Muscle layer of duodenum (tissue), 2 donors: ENCODE results near the gene TESPA1.

Experiments used
- H3K27ac ChIP-seq: one replicate; pipeline ENCODE4 v1.7.0; 2013; ENCODE audit warnings: mild to moderate bottlenecking, low read length
- H3K27me3 ChIP-seq: one replicate; pipeline ENCODE4 v1.7.0; 2013; ENCODE audit warnings: low read depth, mild to moderate bottlenecking, control low read depth, low read length
- H3K36me3 ChIP-seq, 2 donors: one replicate each; pipeline ENCODE4 v1.7.0; 2013; ENCODE audit warnings: low read length in 2 of 2, control low read depth in 1 of 2, mild to moderate bottlenecking in 1 of 2; ENCODE audit not compliant: insufficient read depth in 2 of 2, control insufficient read depth in 1 of 2
- H3K4me1 ChIP-seq, 2 donors: one replicate each; pipeline ENCODE4 v1.7.0; 2013; ENCODE audit warnings: low read length in 2 of 2, mild to moderate bottlenecking in 2 of 2, control low read depth in 1 of 2, moderate library complexity in 1 of 2; ENCODE audit not compliant: insufficient read depth in 2 of 2, control insufficient read depth in 1 of 2
- H3K4me3 ChIP-seq, 2 donors: one replicate each; pipeline ENCODE4 v1.7.0; 2013; ENCODE audit warnings: low read length in 2 of 2, low read depth in 1 of 2, mild to moderate bottlenecking in 1 of 2
- H3K9me3 ChIP-seq, 2 donors: one replicate each; pipeline ENCODE4 v1.7.0; 2013; ENCODE audit warnings: low read length in 2 of 2, control low read depth in 1 of 2, mild to moderate bottlenecking in 1 of 2; ENCODE audit not compliant: control insufficient read depth in 1 of 2
- donor health status: healthy.

Gene TESPA1

DNA sequence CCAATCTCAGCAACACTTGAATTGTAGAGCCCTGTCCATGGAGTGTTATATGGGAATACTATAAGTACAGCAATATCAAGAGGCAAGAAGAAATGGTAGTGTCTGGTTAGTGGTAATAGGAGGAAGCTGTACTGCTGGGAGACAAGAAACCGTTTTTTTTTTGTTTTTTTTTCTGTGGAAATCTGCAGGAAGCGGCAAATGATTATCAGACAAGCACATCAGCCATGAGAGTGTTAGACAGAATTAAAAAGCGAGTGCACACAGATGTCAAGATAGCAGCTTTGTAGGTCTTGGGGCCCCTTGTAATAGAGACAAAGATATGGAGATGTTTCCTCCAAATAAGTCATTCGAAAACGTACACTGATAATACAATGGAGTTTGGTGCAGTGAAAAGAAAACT, 6.7 kb downstream of the TESPA1 start:
- Histone ChIP-seq H3K4me3 (no peak overlapping the region), H3K27ac (no peak overlapping the region), H3K36me3 (no peaks in the 10 kb centered on the region), H3K27me3 (no peaks in the 10 kb centered on the region), H3K9me3 (no peaks in the 10 kb centered on the region), H3K4me1 (no peaks in the 10 kb centered on the region)

DNA sequence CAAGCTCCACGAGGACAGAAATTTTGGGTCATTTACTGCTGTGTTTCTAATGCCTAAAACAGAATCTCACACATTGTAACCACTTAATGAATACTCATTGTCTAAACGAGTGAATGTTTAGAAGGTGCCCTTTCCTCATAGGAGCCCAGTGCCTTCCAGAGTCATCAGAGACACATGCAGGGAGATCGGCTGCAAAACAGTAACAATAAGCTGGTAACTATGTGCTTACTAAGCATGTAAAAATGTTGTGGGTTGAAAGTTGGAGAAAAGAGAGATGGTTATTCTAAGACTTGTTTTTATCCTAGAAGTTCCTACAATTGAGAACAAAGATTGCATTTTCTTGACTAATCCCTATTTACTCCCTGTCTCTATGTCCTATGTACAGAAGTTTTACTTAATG, 7.4 kb downstream of the TESPA1 start:
- H3K4me3 ChIP-seq: no peak overlapping the region
- H3K9me3 ChIP-seq: no peaks in the 10 kb centered on the region
- no peaks in the 10 kb centered on the region for H3K27me3 ChIP-seq
- H3K36me3 ChIP-seq: no peaks in the 10 kb centered on the region
- H3K27ac ChIP-seq: no peak overlapping the region
- no peaks in the 10 kb centered on the region for H3K4me1 ChIP-seq

DNA sequence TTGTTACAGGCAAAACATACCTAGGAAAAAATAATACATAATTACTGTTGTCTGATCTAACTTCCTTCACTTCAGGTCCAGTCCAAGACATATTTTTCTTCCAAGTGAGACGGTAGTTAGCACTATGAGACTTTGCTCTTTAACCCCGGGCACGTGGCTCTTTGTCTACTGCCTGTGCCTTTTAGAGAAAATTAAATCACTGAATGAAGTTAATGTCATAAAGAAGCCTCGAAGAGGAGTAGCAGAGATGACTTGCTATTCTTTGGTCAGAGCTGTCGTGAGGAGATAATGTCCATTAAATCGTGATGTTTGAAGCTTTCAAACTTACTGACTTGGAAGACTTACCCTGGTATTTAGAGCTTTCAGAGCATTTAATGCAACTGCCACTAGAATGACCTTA, 8.7 kb downstream of the TESPA1 start:
- Histone ChIP-seq H3K4me3 (no peak overlapping the region), H3K4me1 (no peaks in the 10 kb centered on the region), H3K27me3 (no peaks in the 10 kb centered on the region), H3K36me3 (no peaks in the 10 kb centered on the region), H3K27ac (no peak overlapping the region), H3K9me3 (no peaks in the 10 kb centered on the region)

DNA sequence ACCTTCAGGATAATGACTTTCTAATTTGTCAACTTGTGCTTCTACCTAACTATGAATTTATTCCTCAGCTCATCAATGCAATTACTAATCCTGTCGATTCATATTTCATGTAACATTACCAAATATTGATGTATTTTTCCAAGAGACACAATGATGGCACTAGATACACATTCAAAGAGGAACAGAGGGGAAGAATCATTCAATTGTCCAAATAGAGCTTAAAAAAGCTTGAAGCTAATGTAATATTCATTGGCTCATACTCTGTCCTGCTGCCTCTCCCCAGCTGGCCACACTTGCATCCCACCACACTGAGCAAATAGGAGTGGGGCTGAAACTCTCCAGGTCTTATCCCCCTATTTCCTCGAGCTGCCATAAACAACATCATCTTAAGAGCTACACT, 9.3 kb downstream of the TESPA1 start:
- Histone ChIP-seq H3K4me3 (no peak overlapping the region), H3K27me3 (no peaks in the 10 kb centered on the region), H3K4me1 (no peaks in the 10 kb centered on the region), H3K9me3 (no peaks in the 10 kb centered on the region), H3K27ac (no peak overlapping the region), H3K36me3 (no peaks in the 10 kb centered on the region)

DNA sequence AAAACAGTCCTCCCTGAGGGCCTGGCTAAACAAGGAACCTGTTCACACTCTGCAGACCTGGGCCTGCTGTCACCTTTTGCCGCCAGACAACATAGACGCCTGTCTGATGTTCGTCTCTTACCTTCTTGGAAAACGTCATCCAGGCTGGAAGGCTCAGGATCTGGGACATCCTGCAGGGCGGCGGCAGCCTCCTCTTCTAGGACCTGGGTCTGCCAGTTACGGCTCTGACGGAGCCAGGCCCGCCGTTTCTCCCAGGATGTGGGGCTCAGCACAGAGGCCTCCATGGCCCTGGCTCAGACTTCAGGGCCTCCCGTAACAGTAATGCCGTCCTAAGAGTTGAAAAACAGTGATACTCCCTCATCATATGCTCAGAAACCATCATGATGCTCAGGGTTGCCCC, 10.3 kb downstream of the TESPA1 start:
- Histone ChIP-seq H3K27me3 (no peaks in the 10 kb centered on the region), H3K36me3 (no peaks in the 10 kb centered on the region), H3K4me1 (no peaks in the 10 kb centered on the region), H3K9me3 (no peaks in the 10 kb centered on the region), H3K27ac (no peak overlapping the region), H3K4me3 (no peak overlapping the region)

DNA sequence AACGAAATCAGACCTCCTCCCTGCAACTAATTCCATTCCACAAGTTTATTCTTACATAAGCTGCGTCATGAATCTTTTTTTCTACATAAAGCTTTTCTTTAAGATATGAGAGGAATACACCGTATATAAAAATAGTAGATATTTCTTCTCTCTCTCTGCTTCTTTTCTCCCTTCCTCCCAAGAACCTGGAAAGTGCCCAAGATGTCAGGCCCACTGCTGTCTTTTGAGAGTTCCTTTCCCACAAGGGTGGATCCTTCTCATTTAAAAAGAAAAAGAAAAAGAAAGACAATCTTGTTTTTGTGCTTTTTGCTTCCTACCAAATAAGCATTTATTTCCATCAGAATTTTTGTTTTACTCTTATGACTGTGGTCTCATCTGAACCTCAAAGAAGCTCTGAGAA, 11.0 kb downstream of the TESPA1 start:
- Histone ChIP-seq H3K9me3 (no peaks in the 10 kb centered on the region), H3K4me1 (no peaks in the 10 kb centered on the region), H3K27ac (no peak overlapping the region), H3K4me3 (no peak overlapping the region), H3K36me3 (no peaks in the 10 kb centered on the region), H3K27me3 (no peaks in the 10 kb centered on the region)

DNA sequence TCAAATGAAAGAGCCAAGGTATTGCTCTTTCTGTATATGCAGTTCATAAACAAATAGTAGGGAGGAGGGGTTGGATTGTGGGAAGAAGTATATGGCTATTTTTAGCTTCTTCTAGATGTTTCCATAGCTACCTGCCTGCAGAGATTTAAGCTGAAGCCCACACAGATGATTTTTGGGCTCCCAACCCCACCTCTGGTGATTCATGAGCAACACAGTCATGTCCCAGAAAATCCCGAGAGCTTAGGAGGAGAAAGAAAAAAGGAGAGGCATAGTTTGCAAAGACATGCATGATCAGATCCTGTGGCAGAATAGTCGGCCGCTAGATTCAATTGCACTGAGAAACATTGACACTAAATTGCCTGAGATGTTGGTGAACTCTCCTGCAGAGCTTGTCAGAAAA, 13.8 kb downstream of the TESPA1 start:
- no peak overlapping the region for H3K27ac ChIP-seq

DNA sequence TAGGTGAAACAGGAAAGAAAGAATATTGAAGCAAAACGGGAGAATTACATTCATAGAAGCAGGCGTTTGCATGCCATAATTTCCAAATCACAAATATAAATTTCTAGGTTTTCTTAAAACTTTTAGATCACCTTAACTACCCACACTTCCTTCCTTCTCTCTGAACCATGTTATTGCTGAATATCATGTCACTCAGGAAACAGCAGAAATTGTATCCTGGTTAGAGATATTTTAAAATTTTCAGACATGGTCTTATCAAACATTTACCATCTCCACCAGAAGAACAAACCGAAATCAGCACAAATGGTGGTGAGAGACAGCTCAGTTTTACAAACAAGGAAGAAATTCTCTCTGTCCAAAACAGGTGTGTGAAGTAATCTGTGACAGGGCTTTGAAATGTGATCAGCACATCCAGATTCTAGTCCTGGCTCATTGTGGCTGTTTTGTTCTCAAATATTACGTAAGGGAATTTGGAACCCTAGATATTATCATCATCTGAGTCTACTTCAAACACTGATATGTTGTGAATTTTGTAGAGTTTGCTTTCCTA, 16.3 kb downstream of the TESPA1 start:
- H3K27ac ChIP-seq: no peak overlapping the region

More for the DNA sequence above, 13.8 kb downstream of the TESPA1 start:
- no peaks in the 10 kb centered on the region for H3K4me1 ChIP-seq
- H3K36me3 ChIP-seq: no peaks in the 10 kb centered on the region
- no peaks in the 10 kb centered on the region for H3K9me3 ChIP-seq
- no peak overlapping the region for H3K4me3 ChIP-seq
- H3K27me3 ChIP-seq: no peaks in the 10 kb centered on the region

DNA sequence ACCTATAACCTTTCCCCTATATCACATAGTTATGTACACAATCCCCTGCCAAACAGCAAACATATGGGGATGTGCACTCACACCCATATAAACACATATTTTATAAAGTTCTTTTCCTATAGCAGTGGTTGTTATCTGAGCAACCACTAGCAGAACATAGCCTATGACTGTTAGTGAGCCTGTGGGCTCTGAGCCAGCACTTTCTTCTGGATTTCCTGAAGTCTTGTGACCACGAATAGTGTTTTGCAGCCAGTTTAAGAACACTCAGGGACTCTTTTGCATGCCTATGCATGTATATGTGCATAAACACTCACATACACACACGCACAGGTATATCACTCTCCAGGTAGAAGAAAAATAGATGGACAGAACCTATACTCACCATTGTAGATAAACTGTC, 17.1 kb downstream of the TESPA1 start:
- H3K27ac ChIP-seq: no peak overlapping the region
- no peak overlapping the region for H3K4me3 ChIP-seq
- H3K4me1 ChIP-seq: no peaks in the 10 kb centered on the region
- H3K36me3 ChIP-seq: no peaks in the 10 kb centered on the region
- no peaks in the 10 kb centered on the region for H3K9me3 ChIP-seq
- H3K27me3 ChIP-seq: no peaks in the 10 kb centered on the region

More for the DNA sequence above, 16.3 kb downstream of the TESPA1 start:
- Histone ChIP-seq H3K4me1 (no peaks in the 10 kb centered on the region), H3K9me3 (no peaks in the 10 kb centered on the region), H3K36me3 (no peaks in the 10 kb centered on the region), H3K4me3 (no peak overlapping the region), H3K27me3 (no peaks in the 10 kb centered on the region)

DNA sequence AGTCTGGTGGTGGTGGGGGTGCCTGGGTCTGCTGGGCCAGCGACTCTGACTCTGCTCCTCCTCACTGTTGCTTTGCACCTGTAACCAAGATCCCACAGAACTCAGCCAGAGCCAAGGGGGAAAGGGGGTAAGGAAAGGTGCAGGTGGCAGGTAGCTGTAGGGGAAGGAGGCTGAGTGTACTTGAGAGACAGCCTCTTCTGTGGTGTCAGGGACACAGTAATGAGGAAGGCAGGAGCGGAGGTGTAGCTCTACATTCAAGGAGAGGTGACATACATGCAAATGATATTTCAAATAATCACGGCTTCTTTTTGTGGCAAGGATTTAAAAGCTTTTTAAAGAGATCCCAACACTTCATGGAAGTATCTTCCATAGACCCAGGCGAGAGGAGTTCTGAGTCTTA, 23.4 kb downstream of the TESPA1 start:
- Histone ChIP-seq H3K27ac (no peak overlapping the region), H3K4me3 (no peak overlapping the region), H3K4me1 (no peaks in the 10 kb centered on the region), H3K9me3 (no peaks in the 10 kb centered on the region), H3K27me3 (no peaks in the 10 kb centered on the region), H3K36me3 (no peaks in the 10 kb centered on the region)

DNA sequence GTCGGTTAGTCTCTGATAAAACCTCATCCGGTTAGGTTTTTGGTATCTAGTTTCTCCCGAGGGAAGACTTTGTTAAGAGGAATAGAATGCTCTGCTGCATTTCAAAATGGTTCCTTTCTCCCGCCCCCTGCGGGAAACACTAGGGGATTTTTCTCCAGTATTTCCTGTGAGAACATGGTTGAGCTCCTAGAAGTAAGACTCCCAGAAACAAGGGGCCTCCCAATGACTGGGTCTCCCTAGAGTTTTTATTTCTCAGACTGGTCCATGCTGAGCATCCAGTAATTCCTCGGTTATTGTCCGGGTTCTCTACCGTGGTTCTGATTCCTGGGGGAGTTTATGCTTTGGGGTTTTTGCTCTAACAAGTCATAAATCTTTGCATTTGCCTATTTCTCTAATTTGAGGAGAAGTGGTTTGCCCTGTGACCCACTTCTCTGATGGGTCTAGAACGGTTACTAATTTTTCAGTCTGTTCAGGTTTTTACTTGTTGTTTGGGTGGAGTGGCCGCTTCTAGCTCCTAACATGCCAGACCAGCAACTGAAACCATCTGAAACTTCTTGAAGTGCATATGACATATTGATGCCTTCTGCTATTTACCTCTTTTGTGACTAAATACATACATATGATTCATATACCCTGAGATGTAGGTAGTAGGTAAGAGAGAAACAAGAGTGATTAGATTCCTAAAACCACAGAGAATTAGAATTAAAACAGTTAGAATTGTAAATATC, 25.1 kb downstream of the TESPA1 start:
- Histone ChIP-seq H3K9me3 (no peaks in the 10 kb centered on the region), H3K36me3 (no peaks in the 10 kb centered on the region), H3K27ac (no peak overlapping the region), H3K4me3 (no peak overlapping the region), H3K4me1 (no peaks in the 10 kb centered on the region), H3K27me3 (no peaks in the 10 kb centered on the region)
